Measurements from ENCODE around the gene MAD1L1. TPM values are rescaled to one million over a fixed set of nuclear protein-coding genes. Genes with fewer than 3 reads are reported as not detected.

Gene MAD1L1
- polyA plus RNA-seq, 1 experiment = 32.0 TPM

DNA sequence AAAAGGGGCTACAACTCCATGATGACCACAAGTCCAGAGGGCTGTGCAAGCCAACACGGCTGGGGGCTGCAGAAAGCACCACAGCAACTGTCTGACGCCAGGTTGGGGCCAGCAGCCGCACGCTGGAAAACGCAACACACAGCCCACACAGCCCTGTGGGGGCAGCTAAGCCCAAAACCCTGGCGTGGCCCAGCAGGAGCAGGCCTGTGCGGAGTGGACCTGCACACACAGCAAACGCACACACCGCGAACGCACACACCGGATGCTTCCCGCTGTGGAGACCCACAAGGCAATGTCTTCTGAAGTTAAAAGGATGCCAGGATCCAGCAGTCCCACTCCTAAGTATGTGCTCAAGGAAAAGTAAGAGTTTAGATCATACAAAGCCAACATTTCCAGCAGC lies 121.2 kb downstream of the MAD1L1 start:
- TF ChIP-seq, protein P1, sequence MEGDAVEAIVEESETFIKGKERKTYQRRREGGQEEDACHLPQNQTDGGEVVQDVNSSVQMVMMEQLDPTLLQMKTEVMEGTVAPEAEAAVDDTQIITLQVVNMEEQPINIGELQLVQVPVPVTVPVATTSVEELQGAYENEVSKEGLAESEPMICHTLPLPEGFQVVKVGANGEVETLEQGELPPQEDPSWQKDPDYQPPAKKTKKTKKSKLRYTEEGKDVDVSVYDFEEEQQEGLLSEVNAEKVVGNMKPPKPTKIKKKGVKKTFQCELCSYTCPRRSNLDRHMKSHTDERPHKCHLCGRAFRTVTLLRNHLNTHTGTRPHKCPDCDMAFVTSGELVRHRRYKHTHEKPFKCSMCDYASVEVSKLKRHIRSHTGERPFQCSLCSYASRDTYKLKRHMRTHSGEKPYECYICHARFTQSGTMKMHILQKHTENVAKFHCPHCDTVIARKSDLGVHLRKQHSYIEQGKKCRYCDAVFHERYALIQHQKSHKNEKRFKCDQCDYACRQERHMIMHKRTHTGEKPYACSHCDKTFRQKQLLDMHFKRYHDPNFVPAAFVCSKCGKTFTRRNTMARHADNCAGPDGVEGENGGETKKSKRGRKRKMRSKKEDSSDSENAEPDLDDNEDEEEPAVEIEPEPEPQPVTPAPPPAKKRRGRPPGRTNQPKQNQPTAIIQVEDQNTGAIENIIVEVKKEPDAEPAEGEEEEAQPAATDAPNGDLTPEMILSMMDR (IDR thresholded peaks at IDR 0.05; ENCODE audit: insufficient read depth, low read depth, low read length) = no peak
- Histone ChIP-seq H3K27me3 (ENCODE audit: control insufficient read depth, insufficient read depth, low read length) (no peaks in the 10 kb centered on the region), H3K4me3 (ENCODE audit: low read depth, low read length) (no peak overlapping the region), H3K36me3 (ENCODE audit: control insufficient read depth, insufficient read depth, low read length) (no peaks in the 10 kb centered on the region; the same call in none of the 2 replicates)
- ChIA-PET POLR2A (no interaction called here), CTCF (interaction anchor here (1.0 kb wide), 1 partner anchor 78 kb away, joined by 3 read pairs; no protein-coding TSS in a partner anchor)
- DNase-seq (ENCODE audit: low read depth) = no peak

DNA sequence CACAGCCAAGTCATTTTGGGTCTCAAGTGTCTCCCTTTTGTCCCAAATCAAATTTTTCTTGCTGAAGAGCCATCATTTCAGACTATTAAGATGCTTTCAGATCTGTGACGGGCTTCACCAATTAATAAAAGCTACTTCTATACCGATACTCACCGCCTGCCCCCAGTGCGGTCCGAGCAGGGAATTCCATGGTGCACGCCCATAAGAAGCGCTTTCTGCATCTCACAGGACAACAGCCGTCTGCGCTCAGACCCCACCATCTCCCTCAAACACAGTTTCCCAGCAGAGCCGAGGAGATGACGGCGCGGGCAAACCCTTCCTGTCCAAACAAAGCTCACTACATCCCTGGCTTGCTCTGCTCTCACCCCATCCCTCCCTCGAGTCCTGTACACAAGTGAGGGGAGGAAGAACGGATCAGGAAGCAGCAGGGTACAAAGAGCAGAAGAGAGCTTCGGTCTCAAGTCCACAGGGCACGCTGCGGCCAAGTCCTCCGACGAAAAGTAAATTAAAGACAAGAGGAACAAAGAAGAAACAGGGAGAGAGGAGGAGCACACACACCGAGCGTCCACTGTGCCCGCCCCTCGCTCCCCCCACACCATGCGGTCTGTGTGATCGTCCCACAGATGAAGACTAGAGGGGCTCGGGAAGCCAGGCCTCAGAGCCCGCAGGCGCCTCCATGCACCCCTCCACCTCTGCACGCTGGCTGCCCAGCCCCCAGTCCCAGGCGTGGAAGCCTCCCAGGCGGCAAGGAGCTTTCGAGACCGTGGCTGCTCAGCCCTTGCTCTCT lies 121.9 kb downstream of the MAD1L1 start:
- no peak overlapping the region for H3K4me3 ChIP-seq (ENCODE audit: low read depth, low read length)
- H3K27me3 ChIP-seq (ENCODE audit: control insufficient read depth, insufficient read depth, low read length) = no peaks in the 10 kb centered on the region
- ChIA-PET POLR2A (no interaction called here), CTCF (interaction anchor here (0.9 kb wide), 1 partner anchor 9 kb away, joined by 5 read pairs; no protein-coding TSS in a partner anchor)
- no peak for DNase-seq (ENCODE audit: low read depth)
- H3K36me3 ChIP-seq (ENCODE audit: control insufficient read depth, insufficient read depth, low read length) = no peaks in the 10 kb centered on the region; the same call in none of the 2 replicates
- TF ChIP-seq, protein P1 (IDR thresholded peaks at IDR 0.05; ENCODE audit: insufficient read depth, low read depth, low read length) = no peak

DNA sequence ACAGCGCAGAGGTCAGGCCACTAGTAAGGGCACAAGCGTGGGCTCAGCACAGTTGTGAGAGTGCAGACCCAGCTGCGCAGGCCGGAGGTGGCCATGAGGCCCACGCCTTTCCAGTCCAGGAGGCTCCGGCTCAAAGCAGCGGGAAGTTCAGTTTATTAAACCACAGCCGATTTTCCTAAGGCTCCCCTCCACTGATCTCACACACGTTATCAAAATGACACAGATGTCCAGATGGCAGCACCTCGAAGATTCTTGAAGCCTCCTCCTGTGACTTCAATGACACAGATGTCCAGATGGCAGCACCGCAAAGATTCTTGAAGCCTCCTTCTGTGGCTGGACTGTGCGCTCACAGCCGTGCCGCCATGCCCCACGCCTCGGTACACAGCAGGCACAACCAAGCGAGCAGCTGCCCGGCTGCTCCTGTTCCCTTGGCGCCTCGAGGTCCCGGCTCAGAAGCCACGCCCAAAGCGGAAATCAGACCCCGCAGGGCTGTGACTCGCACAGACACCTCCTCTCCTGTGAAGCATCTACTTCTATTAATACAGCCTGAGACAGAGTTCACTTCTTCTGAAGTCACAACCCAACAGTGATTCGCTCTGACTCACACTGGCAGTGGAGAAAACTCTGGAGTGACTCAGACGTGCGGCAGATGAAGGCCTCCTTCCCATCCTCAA lies 122.7 kb downstream of the MAD1L1 start:
- H3K4me3 ChIP-seq (ENCODE audit: low read depth, low read length) = no peak overlapping the region
- no peaks in the 10 kb centered on the region for H3K27me3 ChIP-seq (ENCODE audit: control insufficient read depth, insufficient read depth, low read length)
- ChIA-PET CTCF (interaction anchor here (0.9 kb wide), 1 partner anchor 9 kb away, joined by 5 read pairs; no protein-coding TSS in a partner anchor), POLR2A (no interaction called here)
- H3K36me3 ChIP-seq (ENCODE audit: control insufficient read depth, insufficient read depth, low read length) = no peaks in the 10 kb centered on the region; the same call in 1 of the 2 replicates
- DNase-seq (ENCODE audit: low read depth) = peak; percentile 77
- TF ChIP-seq, protein P1 (IDR thresholded peaks at IDR 0.05; ENCODE audit: insufficient read depth, low read depth, low read length) = no peak

DNA sequence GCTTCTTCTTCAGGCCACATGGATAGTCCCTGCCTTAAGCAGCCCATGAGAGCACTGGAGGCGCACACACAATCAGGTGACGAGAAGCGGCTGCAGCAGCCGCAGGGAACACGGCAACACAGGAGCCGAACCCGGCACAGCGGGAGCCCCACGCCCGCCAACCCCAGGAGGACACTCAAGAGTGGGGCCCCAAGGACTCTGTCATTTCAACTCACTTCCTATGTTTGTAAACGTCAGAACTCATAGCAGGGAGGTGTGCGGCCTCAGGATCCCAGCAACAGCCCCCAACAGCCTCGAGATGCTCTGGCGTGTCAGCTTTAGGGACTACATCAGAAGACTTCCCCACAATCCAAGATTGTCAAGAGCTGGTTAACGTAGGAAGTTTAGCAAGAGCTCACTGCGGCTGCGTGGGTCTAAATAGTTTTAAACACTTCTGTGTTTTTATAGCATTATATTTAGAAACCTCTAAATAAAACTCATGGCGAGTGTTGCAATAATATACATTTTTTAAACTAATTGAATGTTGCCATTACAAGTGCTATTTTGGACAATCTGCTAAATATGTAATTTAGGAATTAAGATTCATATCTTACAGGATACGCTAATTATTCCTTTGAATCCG lies 123.4 kb downstream of the MAD1L1 start:
- DNase-seq (ENCODE audit: low read depth) = no peak
- POLR2A ChIA-PET = no interaction called here
- no peak overlapping the region for H3K4me3 ChIP-seq (ENCODE audit: low read depth, low read length)
- no peaks in the 10 kb centered on the region for H3K27me3 ChIP-seq (ENCODE audit: control insufficient read depth, insufficient read depth, low read length)
- TF ChIP-seq, protein P1 (IDR thresholded peaks at IDR 0.05; ENCODE audit: insufficient read depth, low read depth, low read length) = no peak
- H3K36me3 ChIP-seq (ENCODE audit: control insufficient read depth, insufficient read depth, low read length) = no peaks in the 10 kb centered on the region; the same call in 1 of the 2 replicates
- CTCF ChIA-PET = interaction anchor here (0.5 kb wide), 1 partner anchor 313 kb away, joined by 3 read pairs; no protein-coding TSS in a partner anchor
